GM06990 (cell line): Measurements from ENCODE around the gene ICA1.

Source experiments
- DNase-seq: peaks from one replicate; pipeline ENCODE4 v3.0.0-alpha.2; 2011; ENCODE audit not compliant: insufficient read length; ENCODE audit errors: extremely low read depth
- H3K27me3 ChIP-seq: replicated peaks from 2 replicates; pipeline ENCODE4 v1.6.0; 2011; ENCODE audit warnings: low read length; ENCODE audit not compliant: control insufficient read depth, insufficient read depth
- H3K36me3 ChIP-seq: 2 replicates; pipeline ENCODE4 v1.5.1; 2011; ENCODE audit warnings: low read length; ENCODE audit not compliant: control insufficient read depth, insufficient read depth
- H3K4me3 ChIP-seq: replicated peaks from 2 replicates; pipeline ENCODE4 v1.5.1; 2011; ENCODE audit warnings: low read depth, mild to moderate bottlenecking, control low read depth, low read length
- TF ChIP-seq, protein P1 (sequence below): IDR thresholded peaks from 2 replicates; pipeline ENCODE4 v1.5.1; 2011; ENCODE audit warnings: low read length, control low read depth, mild to moderate bottlenecking, inconsistent platforms; ENCODE audit not compliant: insufficient read depth, poor library complexity, severe bottlenecking

Gene ICA1

DNA sequence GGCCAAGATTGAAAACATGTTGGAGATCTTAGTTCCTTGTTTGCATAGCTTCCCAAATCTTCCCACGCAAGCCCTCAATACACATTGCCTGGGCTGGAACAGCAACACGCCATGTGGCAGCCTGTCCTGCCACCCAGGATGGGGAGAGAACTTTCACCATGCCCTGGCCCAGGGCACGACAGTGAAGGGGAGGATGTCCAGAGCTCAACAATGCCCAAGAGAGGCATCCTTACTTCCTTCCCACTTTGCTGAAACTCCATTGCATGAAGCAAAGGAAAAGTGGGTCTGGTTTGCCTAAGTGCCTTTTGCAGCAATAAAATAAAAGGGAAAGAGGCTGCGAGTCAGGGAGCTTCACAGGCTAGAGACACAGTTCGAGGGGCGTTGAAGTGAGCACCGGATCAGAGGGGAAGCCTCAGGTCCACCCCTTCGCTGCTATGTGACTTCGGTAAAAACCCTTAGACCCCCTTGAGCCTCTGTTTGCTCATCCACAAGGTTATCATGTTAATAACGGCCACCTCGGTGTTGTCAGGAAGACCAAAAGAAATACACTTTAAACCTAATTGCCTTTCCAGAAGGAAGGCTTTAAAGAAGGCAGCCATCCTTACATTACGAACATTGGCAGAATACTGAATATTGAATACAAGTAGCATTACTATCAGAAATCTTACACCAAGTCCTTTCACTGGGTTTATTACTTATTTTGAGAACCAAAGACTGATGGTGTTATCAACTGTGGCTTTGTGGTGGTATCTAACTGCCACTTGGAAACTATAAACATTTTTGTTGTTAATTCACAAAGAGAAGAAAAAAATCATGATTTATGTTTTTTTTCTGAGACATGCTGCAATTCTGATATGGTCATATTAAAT, 133.3 kb downstream of the ICA1 start:
- H3K36me3 ChIP-seq: no peaks in the 10 kb centered on the region
- TF ChIP-seq, protein P1, sequence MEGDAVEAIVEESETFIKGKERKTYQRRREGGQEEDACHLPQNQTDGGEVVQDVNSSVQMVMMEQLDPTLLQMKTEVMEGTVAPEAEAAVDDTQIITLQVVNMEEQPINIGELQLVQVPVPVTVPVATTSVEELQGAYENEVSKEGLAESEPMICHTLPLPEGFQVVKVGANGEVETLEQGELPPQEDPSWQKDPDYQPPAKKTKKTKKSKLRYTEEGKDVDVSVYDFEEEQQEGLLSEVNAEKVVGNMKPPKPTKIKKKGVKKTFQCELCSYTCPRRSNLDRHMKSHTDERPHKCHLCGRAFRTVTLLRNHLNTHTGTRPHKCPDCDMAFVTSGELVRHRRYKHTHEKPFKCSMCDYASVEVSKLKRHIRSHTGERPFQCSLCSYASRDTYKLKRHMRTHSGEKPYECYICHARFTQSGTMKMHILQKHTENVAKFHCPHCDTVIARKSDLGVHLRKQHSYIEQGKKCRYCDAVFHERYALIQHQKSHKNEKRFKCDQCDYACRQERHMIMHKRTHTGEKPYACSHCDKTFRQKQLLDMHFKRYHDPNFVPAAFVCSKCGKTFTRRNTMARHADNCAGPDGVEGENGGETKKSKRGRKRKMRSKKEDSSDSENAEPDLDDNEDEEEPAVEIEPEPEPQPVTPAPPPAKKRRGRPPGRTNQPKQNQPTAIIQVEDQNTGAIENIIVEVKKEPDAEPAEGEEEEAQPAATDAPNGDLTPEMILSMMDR: no peak
- DNase-seq: no peak
- H3K4me3 ChIP-seq: peak overlapping the region; percentile 14; the same call in 1 of the 2 replicates
- H3K27me3 ChIP-seq: no peaks in the 10 kb centered on the region

DNA sequence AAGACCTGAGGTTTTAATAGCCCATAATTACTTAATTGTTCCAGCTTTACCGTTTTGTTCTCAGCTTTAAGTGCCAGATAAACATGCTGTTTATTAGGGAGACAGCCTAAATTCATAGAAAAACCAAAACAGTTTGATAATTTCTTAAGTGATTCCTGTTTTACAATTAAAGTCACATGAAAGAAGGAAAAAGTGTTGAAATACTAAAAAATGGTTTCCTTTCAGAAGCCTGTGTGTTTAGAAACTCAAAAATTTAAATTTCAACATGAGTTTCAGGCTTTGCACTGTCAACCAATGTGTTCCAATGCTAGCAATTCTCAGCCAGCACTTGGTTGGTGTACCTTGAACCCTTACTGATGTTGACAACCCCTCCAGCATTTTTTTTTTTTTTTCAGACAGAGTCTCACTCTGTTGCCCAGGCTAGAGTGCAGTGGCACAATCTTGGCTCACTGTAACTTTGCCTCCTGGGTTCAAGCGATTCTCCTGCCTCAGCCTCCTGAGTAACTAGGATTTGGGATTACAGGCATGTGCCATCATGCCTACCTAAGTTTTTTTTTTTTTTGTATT, 135.3 kb downstream of the ICA1 start:
- TF ChIP-seq, protein P1: no peak
- DNase-seq: no peak

DNA sequence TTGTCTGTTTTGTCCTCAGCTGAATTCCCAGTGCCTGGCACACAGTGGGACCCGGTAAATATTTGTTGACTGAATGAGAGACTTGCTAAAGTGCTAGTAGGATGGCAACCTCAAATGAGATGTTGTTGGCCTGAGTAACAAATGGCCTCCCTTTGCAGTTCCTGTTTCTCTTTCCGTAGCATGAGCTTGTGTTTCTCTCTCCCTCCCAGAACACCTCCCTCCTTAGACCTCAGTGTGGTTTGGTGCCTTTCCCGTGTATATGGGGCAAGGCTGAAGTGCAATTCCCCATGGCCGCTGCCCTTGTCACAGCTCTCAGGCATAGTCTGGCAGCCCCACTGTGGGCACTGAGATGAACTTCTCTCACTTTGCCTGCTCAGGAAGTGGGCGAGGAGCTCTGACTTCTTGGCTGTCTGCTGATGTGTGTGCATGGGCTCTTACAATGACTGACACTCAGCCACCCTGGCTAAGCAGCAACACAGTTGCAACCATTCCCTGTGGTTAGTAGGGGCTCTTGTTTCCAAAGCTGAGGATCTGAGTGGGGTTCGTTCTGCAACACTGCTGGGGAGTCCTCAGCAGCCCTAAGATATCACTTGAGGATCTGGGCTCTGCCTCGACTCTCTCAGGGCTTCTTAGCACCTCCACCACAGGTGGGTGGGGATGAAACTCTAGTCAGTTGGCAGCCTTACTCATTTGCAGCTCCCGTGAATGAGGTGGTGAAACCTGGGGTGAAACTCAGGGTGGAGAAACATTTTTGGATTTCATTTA, 136.1 kb downstream of the ICA1 start:
- no peaks in the 10 kb centered on the region for H3K27me3 ChIP-seq
- no peaks in the 10 kb centered on the region for H3K36me3 ChIP-seq
- H3K4me3 ChIP-seq: no peak overlapping the region
- TF ChIP-seq, protein P1: no peak
- peak; percentile 83 for DNase-seq

More for the DNA sequence above, 135.3 kb downstream of the ICA1 start:
- Histone ChIP-seq H3K27me3 (no peaks in the 10 kb centered on the region), H3K36me3 (no peaks in the 10 kb centered on the region), H3K4me3 (no peak overlapping the region)

DNA sequence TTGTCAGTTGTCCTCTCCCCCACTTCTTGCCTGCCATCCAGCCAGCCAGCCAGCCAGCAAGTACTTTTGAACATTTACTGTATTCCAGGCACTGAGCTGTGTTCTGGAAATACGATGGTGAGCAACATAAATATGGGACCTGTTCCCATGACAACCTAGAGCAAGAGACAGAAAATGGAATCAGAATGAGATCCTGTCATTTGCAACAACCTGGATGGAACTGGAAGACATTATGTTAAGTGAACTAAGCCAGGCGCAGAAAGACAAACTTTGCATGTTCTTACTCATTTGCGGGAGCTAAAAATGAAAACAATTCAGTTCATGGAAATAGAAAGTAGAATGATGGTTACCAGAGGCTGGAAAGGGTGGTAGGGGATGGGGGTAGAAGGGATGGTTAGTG, 140.7 kb downstream of the ICA1 start:
- Histone ChIP-seq H3K4me3 (no peak overlapping the region), H3K36me3 (no peaks in the 10 kb centered on the region), H3K27me3 (no peaks in the 10 kb centered on the region)
- TF ChIP-seq, protein P1: no peak
- DNase-seq: no peak

DNA sequence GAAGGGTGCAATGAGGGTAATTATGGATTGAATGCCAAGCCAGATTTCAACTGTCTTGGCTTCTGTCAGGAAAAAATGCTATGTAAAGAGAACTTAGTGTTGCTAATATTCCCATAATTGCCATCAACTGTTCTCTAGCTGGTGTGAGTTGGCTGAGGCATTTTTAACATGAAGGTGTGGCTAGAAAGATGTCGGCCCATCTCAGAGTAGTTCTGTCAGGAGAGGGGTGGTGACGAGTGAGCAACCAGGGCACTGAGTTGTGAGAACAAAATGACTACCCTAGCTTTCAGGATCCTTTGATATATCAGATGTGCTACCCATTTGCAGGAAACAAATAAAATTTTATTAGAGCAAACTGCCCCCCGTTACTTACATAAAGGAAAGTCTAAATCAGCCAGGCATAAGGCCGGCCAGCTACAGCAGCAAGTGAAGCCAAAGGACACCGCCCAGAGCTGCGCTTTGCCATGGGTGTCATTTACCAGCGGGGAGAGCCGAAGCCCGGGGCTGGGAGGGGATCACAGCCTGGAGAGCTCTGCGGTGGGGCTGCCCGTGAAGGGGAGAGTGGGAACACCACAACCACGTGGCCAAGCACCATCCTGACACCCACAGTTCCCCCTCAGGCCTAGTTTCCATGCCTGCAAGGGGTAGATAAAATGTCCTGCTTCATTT, 141.4 kb downstream of the ICA1 start:
- no peaks in the 10 kb centered on the region for H3K27me3 ChIP-seq
- TF ChIP-seq, protein P1: no peak
- H3K4me3 ChIP-seq: no peak overlapping the region
- no peak for DNase-seq
- H3K36me3 ChIP-seq: no peaks in the 10 kb centered on the region
